ENCODE results near the gene SDK2.

- TF ChIP-seq PBX3 (IDR thresholded peaks at IDR 0.05) = no peak
- no peak for TF ChIP-seq USF2 (IDR thresholded peaks at IDR 0.05)
- no peak for TF ChIP-seq CTCF (IDR thresholded peaks at IDR 0.05)
These were observed 240.0 kb downstream of the SDK2 start for GRCh38 chr17:73404246-73404645.

Data from A549 (cell line).